NCI-H69 (cell line): Measurements from ENCODE around the gene DOCK4.

Source experiments
- DNase-seq: peaks from one replicate; lab custom pipeline; 2025; lab: John Stamatoyannopoulos, UW

The DOCK4 gene

DNA sequence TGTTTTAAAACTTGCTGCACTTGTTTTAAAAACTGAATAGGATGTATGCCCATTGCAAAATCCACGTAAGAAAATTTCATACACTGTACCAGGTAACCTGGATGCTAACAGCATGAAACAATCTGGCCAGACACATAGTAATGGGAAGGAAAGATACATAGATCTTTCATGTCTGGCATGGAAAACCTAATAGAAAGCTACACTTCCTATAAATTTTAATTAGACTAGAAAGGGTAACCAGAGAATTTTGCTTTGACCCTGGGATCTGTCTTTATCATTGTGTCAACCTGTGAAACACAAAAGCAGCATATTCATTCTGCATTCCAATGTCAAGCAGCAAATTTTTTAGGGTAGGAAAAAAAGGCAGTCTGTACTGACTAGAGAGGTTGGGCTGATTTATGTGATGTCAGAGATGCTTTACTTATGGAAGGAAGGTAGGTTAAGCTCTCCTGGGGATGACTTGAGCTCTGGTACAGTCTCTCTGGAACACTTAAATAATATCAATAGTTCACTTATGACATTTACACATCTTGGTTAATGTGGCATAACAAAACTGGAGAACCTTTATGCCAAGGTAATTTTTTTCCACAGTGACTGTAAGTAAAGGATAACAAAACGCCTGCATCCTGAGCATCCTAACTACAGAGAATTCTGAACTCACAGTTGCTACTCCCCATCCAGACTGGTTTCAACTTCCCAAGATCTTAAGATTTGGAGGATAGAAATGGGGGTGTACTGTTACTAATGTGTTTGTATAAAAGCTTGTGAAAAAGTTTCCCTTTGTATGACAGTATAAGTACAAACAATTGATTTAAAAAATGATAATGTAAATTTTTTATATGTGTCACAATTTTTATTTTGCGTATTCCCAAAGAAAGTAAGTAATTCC, 44.7 kb downstream of the DOCK4 start:
- DNase-seq, result peak; percentile 57

DNA sequence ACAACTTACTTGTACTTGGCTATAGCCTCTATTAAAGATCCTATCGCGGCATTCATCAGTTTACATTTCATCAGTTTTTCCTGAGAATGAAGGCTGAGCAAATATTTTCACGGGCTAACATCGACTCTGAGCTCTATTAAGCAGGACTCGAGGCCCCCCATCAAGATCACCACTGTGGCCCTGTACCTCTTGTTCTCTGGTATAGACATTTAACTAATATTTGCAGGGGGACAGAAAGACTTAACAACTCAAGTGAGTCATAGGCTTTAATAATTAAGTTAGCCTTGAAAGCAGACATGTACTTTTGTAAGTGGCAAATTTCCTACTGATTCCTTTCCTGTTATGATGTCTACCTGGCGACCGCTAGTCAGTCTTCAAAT, 45.4 kb downstream of the DOCK4 start:
- DNase-seq, result peak; percentile 47

DNA sequence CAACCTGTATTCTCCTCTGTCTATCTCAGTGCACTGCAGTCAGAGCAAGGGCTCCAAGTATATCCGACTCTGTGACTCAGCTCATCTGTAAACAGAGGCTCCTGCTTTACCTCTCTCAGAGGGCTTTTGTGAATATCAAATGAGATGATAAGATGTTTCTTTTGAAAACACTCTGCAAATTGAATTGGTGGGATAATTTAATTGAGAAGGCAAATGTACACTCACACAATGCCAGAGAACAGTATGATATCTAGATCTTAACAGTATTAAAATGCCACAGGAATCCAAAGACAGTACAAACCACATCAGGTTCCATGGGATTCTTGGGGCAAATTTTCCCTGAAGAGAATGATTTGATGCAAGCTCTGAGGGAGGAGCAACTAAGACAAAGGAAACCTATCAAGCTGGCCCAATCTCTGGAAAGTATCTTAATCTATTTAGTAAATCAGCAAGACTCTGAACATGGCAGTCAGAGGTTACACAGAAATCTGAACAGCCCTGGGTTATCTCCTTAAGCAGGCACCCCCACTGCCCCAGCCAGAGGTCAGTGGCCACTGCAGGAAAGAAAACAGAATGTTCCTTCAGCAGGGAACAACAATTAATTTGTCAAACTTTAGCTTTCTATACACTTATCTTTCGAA, 45.9 kb downstream of the DOCK4 start:
- DNase-seq, result peak; percentile 69

DNA sequence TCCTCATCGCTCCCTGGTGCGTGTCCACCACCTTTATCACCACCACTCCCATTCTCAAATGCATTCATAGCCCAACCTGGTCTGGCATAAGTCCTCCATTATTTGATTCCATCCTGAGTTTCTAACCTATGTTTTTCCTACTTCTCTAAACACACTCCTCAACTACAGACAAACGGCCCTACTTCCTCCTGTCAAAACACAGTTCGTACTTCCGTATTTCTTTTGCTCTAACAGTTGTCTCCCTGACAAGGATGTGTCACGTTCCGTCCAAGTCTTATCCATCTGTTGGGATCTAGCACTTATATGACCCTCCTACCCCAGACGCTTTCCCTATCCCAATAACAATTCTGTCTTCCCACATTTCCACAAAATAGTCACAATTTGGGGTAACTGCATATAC, 46.8 kb downstream of the DOCK4 start:
- no peak for DNase-seq

DNA sequence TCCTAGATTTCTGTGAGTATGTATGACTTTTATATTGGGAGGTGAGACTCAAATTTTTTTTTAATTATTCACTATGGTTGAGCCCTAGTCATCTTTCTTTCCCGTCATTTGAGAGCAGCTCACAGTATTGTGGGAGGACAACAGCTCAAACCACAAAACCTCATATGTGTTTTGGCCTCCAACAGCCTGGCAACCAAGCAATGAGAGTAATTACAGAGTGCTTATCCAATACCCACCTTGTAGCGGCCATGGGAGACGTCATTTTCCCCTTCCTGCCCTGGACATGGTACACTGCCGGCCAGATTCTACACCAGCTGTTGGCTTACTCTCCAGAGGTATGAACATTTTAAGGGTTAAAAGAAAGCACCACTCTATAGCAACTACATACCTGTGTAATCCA, 49.1 kb downstream of the DOCK4 start:
- peak; percentile 89 for DNase-seq

DNA sequence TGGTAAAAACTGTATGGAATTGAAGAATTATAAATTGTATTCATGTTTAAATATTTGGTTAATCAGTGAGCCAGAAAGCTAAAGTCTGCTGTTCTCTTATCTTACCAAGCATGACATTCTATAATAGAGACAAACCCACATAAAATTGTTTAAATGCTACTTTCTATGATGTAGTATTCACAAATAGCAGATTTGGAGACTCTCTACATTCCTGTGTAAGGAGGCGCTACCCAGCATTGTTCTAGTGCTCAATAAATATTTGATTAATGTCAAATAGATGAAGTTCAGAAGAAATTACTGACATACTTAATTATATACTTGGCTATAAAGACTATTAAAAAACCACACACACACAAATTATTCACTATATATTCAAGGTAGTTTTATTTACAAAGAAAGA, 49.8 kb downstream of the DOCK4 start:
- peak; percentile 34 for DNase-seq

DNA sequence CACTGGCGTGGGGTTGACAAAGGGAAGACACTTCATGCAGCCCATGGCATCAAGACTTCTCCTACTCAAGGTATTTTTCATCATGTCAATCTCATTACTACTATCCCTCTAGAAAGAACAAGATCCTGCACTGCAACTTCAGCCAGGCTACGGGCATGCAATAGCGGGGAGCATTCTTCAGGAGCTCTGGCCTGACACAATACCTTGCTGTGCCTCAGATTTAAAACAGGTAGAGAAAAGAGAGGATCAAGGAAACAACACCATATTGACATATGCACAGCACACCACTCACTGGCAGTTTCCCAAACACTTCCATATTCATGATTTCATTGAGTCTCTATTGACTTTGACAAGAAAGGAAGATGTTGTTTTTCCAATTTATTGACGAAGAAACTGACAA, 51.5 kb downstream of the DOCK4 start:
- no peak for DNase-seq

DNA sequence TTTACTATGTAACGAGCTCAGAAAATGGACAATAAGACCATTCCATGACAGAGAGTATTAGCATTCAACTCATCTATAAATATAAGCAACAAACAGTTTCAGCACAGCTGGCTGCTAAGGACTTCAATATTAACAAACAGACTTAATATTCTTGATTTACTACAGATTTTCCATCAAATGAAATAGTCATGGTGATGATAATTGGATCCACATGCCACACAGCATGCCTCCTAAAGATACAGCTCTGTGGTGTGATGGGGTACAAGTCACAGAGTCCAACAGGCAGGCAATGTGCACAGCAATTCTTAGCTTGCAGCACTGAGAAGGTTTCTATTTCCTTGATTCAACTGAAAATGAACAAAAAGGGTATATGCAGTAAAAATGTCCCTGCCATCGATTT, 54.0 kb downstream of the DOCK4 start:
- DNase-seq, result peak; percentile 32

DNA sequence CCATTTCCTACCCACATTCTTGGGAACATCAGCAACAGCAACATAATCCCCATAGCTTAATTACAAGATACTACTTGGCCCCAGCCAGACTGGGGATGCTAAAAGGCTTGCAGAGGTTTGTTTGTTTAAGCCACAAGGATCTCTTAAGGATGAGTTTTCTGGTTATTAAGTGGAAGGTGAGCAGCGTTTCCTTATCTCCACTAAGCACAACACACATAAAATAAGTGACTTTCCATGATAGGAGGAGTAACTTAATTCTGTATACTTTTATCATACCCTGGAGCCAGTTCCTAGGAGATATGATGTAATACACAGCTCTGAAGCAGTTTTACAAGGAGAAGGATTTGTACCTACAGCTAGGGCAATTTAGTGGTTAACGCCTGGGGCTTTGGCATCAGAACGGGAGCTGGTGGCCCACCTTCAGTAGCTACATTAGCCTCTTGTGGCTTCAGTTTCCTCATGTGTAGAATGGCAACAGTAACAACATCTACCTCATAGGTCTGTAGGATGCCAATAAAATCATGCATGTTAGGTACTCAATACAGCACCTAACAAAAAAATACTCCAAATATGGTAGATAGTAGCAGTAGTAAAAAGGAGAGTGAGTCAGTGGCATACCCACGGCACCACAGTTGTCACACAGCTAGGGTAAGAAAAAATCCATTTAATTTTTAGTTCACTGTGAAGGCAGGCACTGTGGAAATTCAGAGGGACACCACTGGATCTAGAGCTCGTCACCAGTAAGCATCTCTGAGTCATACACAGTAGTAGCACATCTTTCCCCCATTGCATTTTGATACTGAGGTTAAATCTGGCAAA, 55.2 kb downstream of the DOCK4 start:
- peak; percentile 57 for DNase-seq

DNA sequence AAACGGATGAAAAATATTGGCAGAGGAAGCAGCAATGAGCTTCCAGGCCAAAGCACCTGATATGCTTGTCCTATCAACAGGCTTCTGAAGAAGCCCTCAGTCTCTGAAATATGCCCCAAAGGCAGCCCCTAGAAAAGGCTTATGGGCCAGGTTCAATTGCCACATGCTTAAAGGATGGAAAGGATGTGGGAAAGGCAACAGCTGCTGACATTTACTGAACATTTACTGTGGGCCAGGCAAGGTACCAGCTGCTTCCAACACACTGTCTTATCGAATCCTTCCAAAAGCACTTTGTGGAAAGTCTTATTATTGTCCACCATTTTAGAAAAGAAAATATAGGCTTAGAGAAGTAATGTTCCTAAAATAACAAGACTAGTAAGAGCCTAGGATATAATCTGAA, 56.5 kb downstream of the DOCK4 start:
- peak; percentile 39 for DNase-seq

DNA sequence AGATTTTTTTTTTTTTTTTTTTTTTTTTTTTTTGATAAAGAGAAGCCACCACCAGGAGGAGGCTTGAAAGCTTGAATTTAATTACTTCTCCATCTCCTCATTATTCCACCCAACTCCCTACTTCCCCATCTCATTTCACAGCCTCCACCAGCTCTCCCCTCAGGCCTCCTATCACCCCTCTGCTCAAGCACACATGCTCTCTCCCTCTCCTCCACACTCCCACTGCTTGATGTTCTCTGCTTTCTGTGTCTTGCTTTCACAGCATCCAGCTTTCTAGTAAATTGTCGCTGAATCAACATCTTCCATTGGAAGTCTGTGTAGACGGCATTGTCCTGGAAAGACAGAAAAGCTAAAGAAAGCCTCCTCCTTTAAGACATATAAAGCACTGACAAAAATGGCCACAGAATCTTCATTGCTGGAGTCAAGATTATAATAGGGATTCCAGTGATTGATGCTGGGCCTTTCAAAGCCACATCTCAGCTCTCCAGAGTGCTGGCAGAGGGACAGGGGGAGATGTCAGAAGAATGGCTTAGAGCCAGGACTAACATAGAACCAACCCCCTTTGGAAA, 58.3 kb downstream of the DOCK4 start:
- DNase-seq, result peak; percentile 76

DNA sequence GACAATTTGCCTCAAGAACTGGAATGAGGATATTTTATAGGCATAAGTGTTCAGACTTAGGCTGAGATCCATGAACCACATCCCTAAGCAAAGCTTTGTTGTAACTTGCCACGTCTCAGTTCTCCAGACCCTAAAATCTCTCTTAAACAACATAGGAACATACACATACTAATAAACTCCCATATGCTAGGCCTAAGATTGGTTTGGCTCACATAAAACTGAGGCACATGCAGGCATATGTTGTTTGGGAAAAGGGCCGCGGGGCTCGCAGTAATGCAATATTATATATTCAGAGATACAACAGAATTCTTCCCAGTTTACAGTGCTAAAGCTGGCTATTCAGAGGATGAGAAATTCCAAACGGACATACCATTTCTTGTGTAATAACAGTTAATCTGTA, 61.0 kb downstream of the DOCK4 start:
- no peak for DNase-seq

DNA sequence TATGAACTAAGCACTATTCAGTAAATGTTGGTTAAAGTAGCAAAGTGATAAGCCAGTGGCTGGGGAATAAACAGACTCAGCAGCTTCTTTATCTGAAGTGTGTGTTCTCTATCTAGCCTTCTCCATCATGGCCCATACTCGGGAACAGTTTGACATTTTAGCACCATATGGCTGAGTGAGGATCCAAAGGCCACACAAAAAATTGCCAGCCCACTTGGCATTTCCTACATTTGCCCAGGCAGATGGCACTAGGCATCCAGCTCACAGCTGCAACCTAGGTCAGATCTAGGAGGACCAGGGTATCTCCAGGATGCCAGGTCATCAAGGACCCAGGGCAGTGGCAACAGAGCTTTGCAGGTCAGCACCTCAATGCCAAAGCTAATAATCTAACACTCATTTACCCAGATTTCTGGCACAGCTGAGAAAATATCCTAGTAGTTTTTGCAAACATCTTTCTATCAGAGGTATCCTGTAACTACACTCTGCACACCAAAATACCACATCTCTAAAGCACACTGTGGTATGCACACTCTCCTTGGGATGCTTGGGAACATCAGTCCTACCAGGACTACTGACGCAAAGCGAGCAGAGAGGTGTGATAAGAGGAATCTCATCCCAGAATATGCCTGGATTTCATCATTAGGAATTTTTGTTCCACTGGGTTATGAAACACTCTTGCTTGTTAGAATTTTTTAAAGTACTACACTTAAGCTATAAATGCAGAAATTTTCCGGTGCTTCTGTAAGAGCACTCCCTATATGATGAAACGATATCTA, 61.7 kb downstream of the DOCK4 start:
- peak; percentile 67 for DNase-seq

DNA sequence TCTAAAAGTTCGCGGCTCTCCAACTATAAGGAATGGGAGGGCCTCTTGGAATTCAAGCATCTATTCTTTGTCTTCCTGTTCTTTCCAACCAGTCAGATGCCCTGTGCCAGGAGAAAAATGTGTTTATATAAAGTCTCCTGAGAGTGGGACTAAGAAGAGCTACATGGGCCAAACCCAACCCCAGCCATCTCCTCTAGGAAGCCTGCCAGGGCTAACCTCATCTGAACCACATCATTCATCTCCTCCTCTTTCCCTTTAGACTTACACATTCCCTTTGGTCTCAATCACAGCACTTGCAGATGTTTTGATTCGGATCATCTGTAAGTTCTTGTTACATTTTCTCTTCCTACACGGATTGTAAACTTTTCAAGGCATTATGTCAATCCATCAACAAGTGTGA, 62.6 kb downstream of the DOCK4 start:
- no peak for DNase-seq

DNA sequence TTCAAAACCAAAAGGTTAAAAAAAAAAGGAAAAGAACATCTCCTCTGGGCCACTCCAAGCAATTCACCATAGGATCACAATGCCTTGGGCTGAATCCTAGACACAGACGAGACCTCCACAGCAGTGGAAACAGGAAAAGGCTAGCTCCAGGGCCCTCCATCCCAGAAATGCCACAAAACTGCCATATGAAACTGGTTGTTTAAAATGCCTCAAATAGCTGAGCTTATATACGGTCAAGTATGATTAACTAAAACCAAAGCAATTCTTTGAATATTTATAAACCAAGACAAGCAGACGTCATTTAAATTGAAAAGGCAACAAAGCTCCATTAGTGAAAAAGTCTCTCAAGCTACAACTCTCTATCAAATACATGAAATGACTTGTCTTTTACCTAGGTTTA, 63.1 kb downstream of the DOCK4 start:
- DNase-seq, result no peak

DNA sequence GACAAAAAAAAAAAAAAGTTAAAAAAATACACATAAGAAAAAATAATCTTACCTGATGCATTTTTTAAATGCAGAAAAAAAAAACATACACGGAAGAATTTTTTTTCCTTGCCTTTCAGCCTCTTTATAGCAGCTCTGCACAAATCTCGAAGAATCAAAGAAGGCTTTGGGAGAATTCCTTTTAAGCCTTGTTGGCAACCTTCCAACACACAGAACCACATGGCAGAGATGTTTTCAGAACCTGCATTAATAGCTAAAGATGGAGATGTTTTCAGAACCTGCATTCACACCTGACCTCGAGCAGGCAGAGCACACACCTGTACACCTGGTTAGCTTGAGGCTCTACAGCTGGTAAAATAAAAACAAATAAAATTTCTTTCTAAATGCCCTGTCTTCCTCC, 65.6 kb downstream of the DOCK4 start:
- peak; percentile 70 for DNase-seq

DNA sequence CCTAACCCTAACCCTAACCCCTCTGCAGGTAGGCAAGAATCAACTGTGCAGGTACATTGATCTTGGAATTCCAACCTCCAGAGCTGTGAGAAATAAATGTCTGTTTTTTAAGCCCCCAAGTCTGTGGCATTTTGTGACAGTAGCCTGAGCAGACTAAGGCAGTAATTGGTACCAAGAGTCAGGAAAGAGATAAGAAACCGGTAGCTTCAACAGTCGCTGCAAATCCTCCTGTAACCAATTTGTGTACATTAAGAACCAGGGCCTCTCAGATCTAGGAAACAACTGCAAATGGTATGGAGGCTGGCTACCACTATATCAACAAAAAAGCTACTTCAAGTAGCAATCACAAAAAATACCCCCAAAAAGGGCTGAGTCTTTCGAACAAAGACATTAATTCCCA, 67.3 kb downstream of the DOCK4 start:
- no peak for DNase-seq

DNA sequence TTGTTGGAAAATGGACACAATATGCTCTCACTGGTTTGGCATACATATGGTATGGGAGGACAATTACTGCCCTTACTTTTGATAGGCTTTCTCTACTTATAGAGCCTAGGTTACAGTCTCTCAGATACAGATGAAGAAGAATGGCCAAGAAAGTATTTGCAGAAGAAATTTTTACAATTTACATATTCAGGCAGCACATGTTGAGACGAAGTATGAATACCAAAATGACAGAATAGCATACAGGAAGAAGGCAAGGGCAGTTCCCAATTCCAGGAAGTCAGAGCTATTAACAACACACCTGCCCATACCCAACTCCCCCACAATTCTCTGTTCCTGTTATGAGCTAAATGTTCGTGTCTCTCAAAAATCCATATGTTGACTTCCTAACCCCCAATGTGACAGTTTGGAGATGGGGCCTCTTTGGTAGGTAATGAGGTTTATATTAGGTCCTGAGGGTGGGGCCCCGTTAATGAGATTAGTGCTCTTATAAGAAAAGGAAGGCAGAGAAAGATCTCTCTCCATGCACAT, 67.8 kb downstream of the DOCK4 start:
- DNase-seq, result peak; percentile 49

DNA sequence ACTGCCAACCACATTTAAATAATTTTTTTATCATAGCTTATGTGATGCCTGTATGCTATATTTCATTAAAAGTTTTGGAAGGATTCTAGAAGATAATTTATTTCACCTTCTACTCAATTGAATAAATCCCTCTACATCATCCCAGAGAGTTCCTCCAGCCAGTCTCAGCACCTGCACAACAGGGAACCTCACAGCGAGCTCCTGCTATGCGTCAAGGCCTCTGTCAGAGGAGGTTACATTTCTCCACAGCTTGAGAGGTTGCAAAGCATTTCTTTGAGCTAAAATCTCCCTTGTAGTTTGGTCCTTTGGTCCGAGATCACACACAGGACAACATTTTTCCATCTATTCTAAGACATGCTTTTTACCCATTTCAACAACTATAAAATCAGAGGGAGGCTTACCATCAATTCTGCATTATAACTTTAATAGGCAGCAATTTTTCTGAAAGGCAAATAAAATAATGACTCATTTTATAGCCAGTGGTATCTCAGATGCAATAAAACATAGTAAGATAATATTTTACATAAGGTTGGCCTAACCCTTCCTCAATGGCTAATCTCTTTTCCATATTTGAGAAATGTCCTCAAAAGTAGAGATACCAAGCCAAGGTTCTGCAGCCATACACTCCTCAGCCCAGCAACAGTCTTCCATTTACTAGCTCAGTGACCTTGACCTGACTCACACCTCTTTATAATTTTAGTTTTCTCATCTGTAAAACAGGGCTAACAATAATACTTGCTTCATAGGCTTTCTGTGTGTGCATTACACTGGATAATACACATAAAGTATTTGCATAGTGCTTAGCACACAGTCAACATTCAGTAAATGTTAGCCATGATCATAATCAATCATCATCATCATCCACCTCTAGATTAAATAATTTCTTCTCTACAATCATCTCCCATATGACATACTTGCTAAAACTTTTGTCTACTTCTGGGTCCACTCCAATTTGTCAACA, 68.8 kb downstream of the DOCK4 start:
- peak; percentile 55 for DNase-seq
